Fibroblast of villous mesenchyme (primary cell): Measurements from ENCODE around the gene NUP85. TPM values are rescaled to one million over a fixed set of nuclear protein-coding genes. Genes with fewer than 3 reads are reported as not detected.
"Not testable (repeated sequence)": the region's sequence is repeated elsewhere in the genome, so short reads cannot be mapped to it uniquely, and the experiment has no call there.

Experiments used
- DNase-seq: peaks from one replicate; pipeline ENCODE4 v3.0.0-alpha.2; 2010; ENCODE audit warnings: low read depth
- H3K4me3 ChIP-seq: 2 replicates; pipeline ENCODE4 v1.5.1; 2011; ENCODE audit warnings: low read depth, mild to moderate bottlenecking, low read length
- total RNA-seq: library from RNA; depleted of rRNA; stranded (reverse); fragments of >200 nt; gene quantifications from 2 replicates; pipeline ENCODE4 v1.2.3, GENCODE V29; 2012
- TF ChIP-seq, protein P1 (sequence below): IDR thresholded peaks from 2 replicates; pipeline ENCODE4 v1.5.1; 2012; ENCODE audit warnings: low read depth, mild to moderate bottlenecking, low read length; ENCODE audit not compliant: insufficient read depth

NUP85 gene, protein sequence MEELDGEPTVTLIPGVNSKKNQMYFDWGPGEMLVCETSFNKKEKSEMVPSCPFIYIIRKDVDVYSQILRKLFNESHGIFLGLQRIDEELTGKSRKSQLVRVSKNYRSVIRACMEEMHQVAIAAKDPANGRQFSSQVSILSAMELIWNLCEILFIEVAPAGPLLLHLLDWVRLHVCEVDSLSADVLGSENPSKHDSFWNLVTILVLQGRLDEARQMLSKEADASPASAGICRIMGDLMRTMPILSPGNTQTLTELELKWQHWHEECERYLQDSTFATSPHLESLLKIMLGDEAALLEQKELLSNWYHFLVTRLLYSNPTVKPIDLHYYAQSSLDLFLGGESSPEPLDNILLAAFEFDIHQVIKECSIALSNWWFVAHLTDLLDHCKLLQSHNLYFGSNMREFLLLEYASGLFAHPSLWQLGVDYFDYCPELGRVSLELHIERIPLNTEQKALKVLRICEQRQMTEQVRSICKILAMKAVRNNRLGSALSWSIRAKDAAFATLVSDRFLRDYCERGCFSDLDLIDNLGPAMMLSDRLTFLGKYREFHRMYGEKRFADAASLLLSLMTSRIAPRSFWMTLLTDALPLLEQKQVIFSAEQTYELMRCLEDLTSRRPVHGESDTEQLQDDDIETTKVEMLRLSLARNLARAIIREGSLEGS
- 31.1 and 31.6 TPM in 2 replicates for total RNA-seq

DNA sequence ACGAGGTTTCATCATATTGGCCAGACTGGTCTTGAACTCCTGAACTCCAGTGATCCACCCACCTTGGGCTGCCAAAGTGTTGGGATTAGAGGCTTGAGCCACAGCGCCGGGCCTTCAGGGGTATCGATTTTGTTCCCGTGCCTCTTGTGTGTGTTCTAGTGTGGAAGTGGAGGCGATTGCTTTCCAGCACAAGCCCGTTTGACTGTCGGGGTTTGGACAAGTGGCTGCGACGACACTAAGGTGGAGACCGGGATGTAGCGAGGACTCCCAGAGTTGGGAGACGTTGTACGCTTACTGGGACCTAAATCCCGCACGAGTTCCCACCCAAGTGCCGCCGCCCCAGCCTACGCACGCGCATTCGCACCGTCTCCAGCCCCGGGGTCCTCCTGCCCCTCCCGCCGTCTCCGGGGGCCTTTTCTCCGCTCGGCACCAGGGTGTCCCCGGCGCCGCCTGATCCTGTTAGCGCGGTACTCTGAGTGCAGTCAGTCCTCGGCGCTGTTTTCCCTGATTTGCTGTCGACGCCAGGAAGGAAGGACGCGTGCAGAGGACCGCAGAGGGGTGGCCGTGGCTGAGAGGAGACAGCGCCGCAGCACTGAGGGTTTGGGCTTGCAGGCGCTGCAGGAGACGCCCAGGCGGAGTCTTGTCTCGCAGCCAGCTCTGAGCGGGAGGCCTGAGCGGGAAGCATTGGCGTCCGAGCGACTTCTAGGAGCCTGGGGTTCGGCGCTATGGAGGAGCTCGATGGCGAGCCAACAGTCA, at the start of gene NUP85:
TSS of gene NUP85 (plus strand) at position 643 of the 756 bp plus-strand sequence. CDS start at position 726, 83 bp downstream.
- peak within 1 kb of the TSS; percentile 97 for H3K4me3 ChIP-seq
- peak; percentile 95 for DNase-seq
- TF ChIP-seq, protein P1, sequence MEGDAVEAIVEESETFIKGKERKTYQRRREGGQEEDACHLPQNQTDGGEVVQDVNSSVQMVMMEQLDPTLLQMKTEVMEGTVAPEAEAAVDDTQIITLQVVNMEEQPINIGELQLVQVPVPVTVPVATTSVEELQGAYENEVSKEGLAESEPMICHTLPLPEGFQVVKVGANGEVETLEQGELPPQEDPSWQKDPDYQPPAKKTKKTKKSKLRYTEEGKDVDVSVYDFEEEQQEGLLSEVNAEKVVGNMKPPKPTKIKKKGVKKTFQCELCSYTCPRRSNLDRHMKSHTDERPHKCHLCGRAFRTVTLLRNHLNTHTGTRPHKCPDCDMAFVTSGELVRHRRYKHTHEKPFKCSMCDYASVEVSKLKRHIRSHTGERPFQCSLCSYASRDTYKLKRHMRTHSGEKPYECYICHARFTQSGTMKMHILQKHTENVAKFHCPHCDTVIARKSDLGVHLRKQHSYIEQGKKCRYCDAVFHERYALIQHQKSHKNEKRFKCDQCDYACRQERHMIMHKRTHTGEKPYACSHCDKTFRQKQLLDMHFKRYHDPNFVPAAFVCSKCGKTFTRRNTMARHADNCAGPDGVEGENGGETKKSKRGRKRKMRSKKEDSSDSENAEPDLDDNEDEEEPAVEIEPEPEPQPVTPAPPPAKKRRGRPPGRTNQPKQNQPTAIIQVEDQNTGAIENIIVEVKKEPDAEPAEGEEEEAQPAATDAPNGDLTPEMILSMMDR, result no peak

DNA sequence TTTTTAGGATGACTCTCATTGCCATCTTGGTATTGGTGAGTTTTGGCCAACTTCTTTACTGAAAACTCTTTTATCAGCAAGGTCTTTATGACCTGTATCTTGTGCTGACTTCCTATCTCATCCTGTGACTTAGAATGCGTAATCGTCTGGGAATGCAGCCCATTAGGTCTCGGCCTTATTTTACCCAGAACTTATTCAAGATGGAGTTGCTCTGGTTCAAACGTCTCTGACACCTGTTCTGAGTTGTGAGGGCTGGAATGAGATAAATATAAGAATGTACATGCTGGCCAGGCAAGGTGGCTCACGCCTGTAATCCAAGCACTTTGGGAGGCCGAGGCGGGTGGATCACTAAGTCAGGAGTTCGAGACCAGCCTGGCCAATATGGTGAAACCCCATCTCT, 47.0 kb upstream of the NUP85 start:
- not testable (repeated sequence) for H3K4me3 ChIP-seq
- peak; percentile 45 for DNase-seq

DNA sequence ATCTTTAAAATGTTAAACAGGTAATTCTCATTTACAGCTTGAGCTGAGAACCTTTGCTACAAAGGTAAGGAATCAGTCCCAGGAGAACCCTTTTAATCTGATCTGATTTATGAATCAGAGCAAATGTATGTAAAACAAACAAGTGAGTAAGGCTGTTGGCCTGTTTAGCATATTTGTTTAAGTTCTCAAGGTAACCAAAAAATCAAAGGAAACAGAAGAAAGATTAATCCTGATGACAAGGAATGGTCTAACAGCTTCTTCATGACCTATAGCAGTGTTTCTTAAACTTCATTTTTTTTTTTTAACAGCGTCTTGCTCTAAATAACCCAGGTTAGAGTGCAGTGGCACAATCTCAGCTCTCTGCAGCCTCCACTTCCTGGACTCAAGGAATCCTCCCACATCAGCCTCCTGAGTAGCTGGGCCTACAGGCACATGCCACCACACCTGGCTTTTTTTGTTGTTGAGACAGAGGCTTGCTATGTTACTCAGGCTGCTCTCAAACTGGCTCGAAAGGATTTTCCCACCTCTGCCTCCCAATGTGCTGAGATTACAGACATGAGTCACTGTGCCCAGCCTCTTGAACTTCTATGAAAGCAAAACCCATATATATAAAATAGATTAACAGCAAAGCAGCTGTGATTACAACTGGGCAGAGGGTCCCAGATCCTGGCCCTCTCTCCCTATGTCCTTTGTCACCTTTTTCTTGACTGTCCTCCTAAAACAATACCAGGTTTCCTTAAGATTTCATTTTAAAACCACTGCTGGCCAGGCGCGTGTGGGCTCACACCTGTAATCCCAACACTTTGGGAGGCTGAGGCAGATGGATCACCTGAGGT, 46.1 kb upstream of the NUP85 start:
- H3K4me3 ChIP-seq, result no peak overlapping the region
- TF ChIP-seq, protein P1, result no peak
- no peak for DNase-seq

DNA sequence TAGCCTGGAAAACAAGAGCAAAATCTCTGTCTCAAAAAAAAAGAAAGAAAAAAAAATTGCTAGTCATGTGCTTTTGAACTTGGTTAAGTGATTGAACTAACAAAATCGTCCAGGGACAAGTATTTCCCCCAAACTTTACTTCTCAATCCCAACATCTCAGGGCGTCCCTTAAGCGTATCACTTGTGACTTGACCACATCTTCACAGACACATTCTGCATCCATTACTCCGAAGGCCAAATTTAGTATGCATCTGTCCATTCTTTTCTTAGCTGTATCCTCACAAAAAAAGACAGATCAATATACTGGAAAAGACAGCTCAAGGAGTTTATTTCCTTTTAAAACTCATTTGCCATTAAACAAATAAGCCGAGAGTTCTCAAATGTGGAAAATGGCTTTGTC, 45.3 kb upstream of the NUP85 start:
- DNase-seq, result no peak
- no peak overlapping the region for H3K4me3 ChIP-seq
- TF ChIP-seq, protein P1, result no peak

DNA sequence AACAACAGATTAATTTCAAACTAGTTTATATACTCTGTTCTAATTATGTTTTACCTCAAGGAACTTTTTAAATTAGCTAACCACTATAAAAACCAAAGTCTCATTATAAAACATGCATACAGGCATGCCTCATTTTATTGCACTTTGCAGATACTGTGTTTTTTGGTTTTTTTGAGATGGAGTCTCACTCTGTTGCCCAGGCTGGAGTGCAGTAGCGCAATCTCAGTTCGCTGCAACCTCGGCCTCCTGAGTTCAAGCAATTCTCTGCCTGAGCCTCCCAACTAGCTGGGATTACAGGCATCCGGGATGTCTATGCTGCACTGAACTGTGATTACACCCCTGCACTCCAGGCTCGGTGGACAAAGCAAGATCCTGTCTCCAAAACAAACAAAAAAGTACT, 42.4 kb upstream of the NUP85 start:
- TF ChIP-seq, protein P1, result no peak
- no peak for DNase-seq
- no peak overlapping the region for H3K4me3 ChIP-seq

DNA sequence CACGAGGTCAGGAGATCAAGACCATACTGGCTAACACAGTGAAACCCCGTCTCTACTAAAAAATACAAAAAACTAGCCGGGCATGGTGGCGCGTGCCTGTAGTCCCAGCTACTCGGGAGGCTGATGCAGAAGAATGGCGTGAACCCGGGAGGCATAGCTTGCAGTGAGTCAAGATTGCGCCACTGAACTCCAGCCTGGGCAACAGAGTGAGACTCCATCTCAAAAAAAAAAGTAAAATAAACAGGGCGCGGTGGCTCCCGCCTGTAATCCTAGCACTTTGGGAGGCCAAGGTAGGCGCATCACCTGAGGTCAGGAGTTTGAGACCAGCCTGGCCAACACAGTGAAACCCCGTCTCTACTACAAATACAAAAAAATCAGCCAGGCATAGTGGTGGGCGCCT, 40.9 kb upstream of the NUP85 start:
- H3K4me3 ChIP-seq, DNase-seq: not testable (repeated sequence)

DNA sequence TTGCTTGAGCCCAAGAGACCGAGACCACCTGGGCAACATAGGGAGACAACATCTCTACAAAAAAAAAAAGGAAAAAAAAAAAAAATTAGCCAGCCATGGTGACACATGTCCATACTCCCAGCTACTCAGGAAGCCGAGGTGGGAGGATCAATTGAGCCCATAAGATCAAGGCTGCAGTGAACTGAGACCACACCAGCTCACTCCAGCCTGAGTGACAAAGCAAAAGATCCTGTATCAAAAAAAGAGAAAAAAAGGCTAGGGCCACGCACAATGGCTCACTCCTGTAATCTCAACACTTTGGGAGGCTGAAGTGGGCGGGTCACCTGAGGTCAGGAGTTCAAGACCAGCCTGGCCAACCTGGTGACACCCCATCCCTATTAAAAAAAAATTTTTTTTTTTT, 36.5 kb upstream of the NUP85 start:
- no peak for DNase-seq
- H3K4me3 ChIP-seq, result no peak overlapping the region
- TF ChIP-seq, protein P1, result no peak
